Smooth muscle cell (in vitro differentiated cells): ENCODE data around the gene UGT1A9. TPM values are rescaled to one million over a fixed set of nuclear protein-coding genes. Genes with fewer than 3 reads are reported as not detected.

Source experiments
- DNase-seq: peaks from one replicate; lab custom pipeline; 2025; ENCODE audit not compliant: unreplicated experiment; lab: John Stamatoyannopoulos, UW
- H2AFZ ChIP-seq: fragments of 200-600 bp; sonication (generic); 2 replicates; pipeline ENCODE4 v1.6.0; 2016; ENCODE audit warnings: antibody characterized with exemption, low read depth, mild to moderate bottlenecking
- H3F3A ChIP-seq: fragments of 200-600 bp; sonication (generic); 2 replicates; pipeline ENCODE4 v1.6.0; 2017; ENCODE audit warnings: antibody characterized with exemption, low read depth
- H3K27ac ChIP-seq: fragments of 200-600 bp; sonication (generic); 2 replicates; pipeline ENCODE4 v1.5.1; 2016; ENCODE audit warnings: low read depth, mild to moderate bottlenecking
- H3K27me3 ChIP-seq: fragments of 200-600 bp; sonication (generic); 2 replicates; pipeline ENCODE4 v1.6.1; 2016; ENCODE audit warnings: low read depth, mild to moderate bottlenecking
- H3K36me3 ChIP-seq: fragments of 200-600 bp; sonication (generic); 2 replicates; pipeline ENCODE4 v1.5.1; 2016; ENCODE audit warnings: low read depth
- H3K4me1 ChIP-seq: fragments of 200-600 bp; sonication (generic); 2 replicates; pipeline ENCODE4 v1.5.1; 2016; ENCODE audit warnings: low read depth
- H3K4me2 ChIP-seq: fragments of 200-600 bp; sonication (generic); 2 replicates; pipeline ENCODE4 v1.6.0; 2016; ENCODE audit warnings: mild to moderate bottlenecking
- H3K4me3 ChIP-seq: fragments of 200-600 bp; sonication (generic); 2 replicates; pipeline ENCODE4 v1.5.1; 2016; ENCODE audit warnings: mild to moderate bottlenecking
- H3K79me2 ChIP-seq: fragments of 200-600 bp; sonication (generic); 2 replicates; pipeline ENCODE4 v1.6.0; 2016; ENCODE audit warnings: low read depth, mild to moderate bottlenecking
- H3K9ac ChIP-seq: fragments of 200-600 bp; sonication (generic); 2 replicates; pipeline ENCODE4 v1.6.0; 2016; ENCODE audit warnings: low read depth
- H3K9me3 ChIP-seq: fragments of 200-600 bp; sonication (generic); replicated peaks from 2 replicates; pipeline ENCODE4 v1.5.1; 2016; ENCODE audit warnings: low read depth
- H4K20me1 ChIP-seq: fragments of 200-600 bp; sonication (generic); 2 replicates; pipeline ENCODE4 v1.6.0; 2016; ENCODE audit warnings: low read depth
- CTCF ChIP-seq: fragments of 200-600 bp; sonication (generic); IDR thresholded peaks from 2 replicates; pipeline ENCODE4 v1.5.1; 2017; ENCODE audit warnings: borderline replicate concordance, mild to moderate bottlenecking, antibody characterized with exemption; ENCODE audit not compliant: insufficient read depth, poor library complexity, severe bottlenecking
- WGBS: methylation state at CpG from one replicate; pipeline ENCODE4 v1.1.7; 2016; ENCODE audit warnings: low lambda C conversion rate; 5-methylcytosine and 5-hydroxymethylcytosine counted together
- polyA plus RNA-seq: library from polyadenylated mRNA; unstranded; fragments of >200 nt; fragmentation: Nextera tagmentation; extraction: Ambion mirVana; gene quantifications from 2 replicates; pipeline ENCODE4 v1.2.1, GENCODE V29; 2016
- total RNA-seq: library from RNA; depleted of rRNA; stranded (reverse); fragments of >200 nt; gene quantifications from 2 replicates; pipeline ENCODE4 v1.2.3, GENCODE V29; 2014

UGT1A9 gene
- total and polyA plus RNA-seq, 2 experiments from 2014 or later = not detected

- H3K4me2 ChIP-seq = no peak overlapping the region
- H3K9ac ChIP-seq = no peak overlapping the region
- H3K79me2 ChIP-seq = no peaks in the 10 kb centered on the region
- H3K36me3 ChIP-seq = no peaks in the 10 kb centered on the region
- 89% methylated on average over 14 of the region's 14 CpGs for WGBS
- H3K27me3 ChIP-seq = no peaks in the 10 kb centered on the region
- no peak for DNase-seq
- no peak overlapping the region for H3K27ac ChIP-seq
- H4K20me1 ChIP-seq = no peaks in the 10 kb centered on the region
- no peak overlapping the region for H3K4me3 ChIP-seq
- no peak for TF ChIP-seq CTCF
- H2AFZ ChIP-seq = no peak overlapping the region
- no peaks in the 10 kb centered on the region for H3K4me1 ChIP-seq
- no peaks in the 10 kb centered on the region for H3K9me3 ChIP-seq
- no peaks in the 10 kb centered on the region for H3F3A ChIP-seq
These were observed 126.8 kb downstream of the UGT1A9 start for GRCh38 chr2:233798335-233799086.

- whole genome bisulfite sequencing = 67% methylated on average over 7 of the region's 7 CpGs
- Histone ChIP-seq H3K4me2 (no peak overlapping the region), H4K20me1 (no peaks in the 10 kb centered on the region), H2AFZ (no peak overlapping the region), H3K36me3 (no peaks in the 10 kb centered on the region), H3K79me2 (no peaks in the 10 kb centered on the region), H3K9ac (no peak overlapping the region), H3K4me3 (no peak overlapping the region), H3K27me3 (no peaks in the 10 kb centered on the region), H3K4me1 (no peaks in the 10 kb centered on the region), H3K27ac (no peak overlapping the region), H3F3A (no peaks in the 10 kb centered on the region), H3K9me3 (no peaks in the 10 kb centered on the region)
- DNase-seq = no peak
- no peak for TF ChIP-seq CTCF
These were observed 127.5 kb downstream of the UGT1A9 start for GRCh38 chr2:233799087-233799665.

- DNase-seq = no peak
- Histone ChIP-seq H3K27ac (no peak overlapping the region), H3K27me3 (no peaks in the 10 kb centered on the region), H3K79me2 (no peaks in the 10 kb centered on the region), H3F3A (no peaks in the 10 kb centered on the region), H3K9ac (no peak overlapping the region), H3K4me2 (no peak overlapping the region), H3K4me3 (no peak overlapping the region), H4K20me1 (no peaks in the 10 kb centered on the region), H3K36me3 (no peaks in the 10 kb centered on the region), H3K4me1 (no peaks in the 10 kb centered on the region), H2AFZ (no peak overlapping the region), H3K9me3 (no peaks in the 10 kb centered on the region)
- TF ChIP-seq CTCF = no peak
- 55% methylated on average over 5 of the region's 5 CpGs for WGBS
These were observed 128.0 kb downstream of the UGT1A9 start for GRCh38 chr2:233799716-233800115.
